OCI-LY1 (cell line): Measurements from ENCODE around the gene GNB1L.

ENCODE experiments used
- H2AFZ ChIP-seq: fragments of 200-600 bp; sonication (generic), shearing (Covaris generic); 2 replicates; pipeline ENCODE4 v1.6.0; 2014; ENCODE audit warnings: antibody characterized with exemption, mild to moderate bottlenecking, low read length
- H3F3A ChIP-seq: fragments of 200-600 bp; sonication (generic), shearing (Covaris generic); 2 replicates; pipeline ENCODE4 v1.6.0; 2014; ENCODE audit warnings: mild to moderate bottlenecking, antibody characterized with exemption, low read length, moderate library complexity; ENCODE audit not compliant: insufficient read depth
- H3K27ac ChIP-seq: fragments of 200-600 bp; sonication (generic); 2 replicates; pipeline ENCODE4 v1.5.1; 2014; ENCODE audit warnings: low read length, mixed run types, mild to moderate bottlenecking, low read depth; ENCODE audit not compliant: poor library complexity, severe bottlenecking
- H3K27me3 ChIP-seq: fragments of 200-600 bp; sonication (generic); 2 replicates; pipeline ENCODE4 v1.6.0; 2014; ENCODE audit warnings: antibody characterized with exemption, mild to moderate bottlenecking, low read length, moderate library complexity; ENCODE audit not compliant: insufficient read depth
- H3K36me3 ChIP-seq: fragments of 200-600 bp; sonication (generic); 2 replicates; pipeline ENCODE4 v1.6.1; 2014; ENCODE audit warnings: mild to moderate bottlenecking, antibody characterized with exemption, low read length, moderate library complexity, mixed read lengths; ENCODE audit not compliant: insufficient read depth
- H3K4me1 ChIP-seq: fragments of 200-600 bp; sonication (generic); 2 replicates; pipeline ENCODE4 v1.5.1; 2014; ENCODE audit warnings: mild to moderate bottlenecking, low read length, moderate library complexity; ENCODE audit not compliant: insufficient read depth, severe bottlenecking
- H3K4me2 ChIP-seq: fragments of 200-600 bp; sonication (generic), shearing (Covaris generic); 2 replicates; pipeline ENCODE4 v1.6.1; 2014; ENCODE audit warnings: low read length
- H3K4me3 ChIP-seq: fragments of 200-600 bp; sonication (generic); 2 replicates; pipeline ENCODE4 v1.5.1; 2014; ENCODE audit warnings: low read length, low read depth, mild to moderate bottlenecking, mixed read lengths; ENCODE audit not compliant: poor library complexity, severe bottlenecking
- H3K79me2 ChIP-seq: fragments of 200-600 bp; shearing (Covaris generic); 2 replicates; pipeline ENCODE4 v1.6.1; 2016; ENCODE audit warnings: mixed run types, low read length, mixed read lengths; ENCODE audit not compliant: insufficient read depth
- H3K9ac ChIP-seq: fragments of 200-600 bp; sonication (generic), shearing (Covaris generic); 2 replicates; pipeline ENCODE4 v1.6.1; 2014; ENCODE audit warnings: mild to moderate bottlenecking, low read length, mixed read lengths
- H3K9me2 ChIP-seq: fragments of 200-600 bp; sonication (generic), shearing (Covaris generic); 2 replicates; pipeline ENCODE4 v1.6.1; 2014; ENCODE audit warnings: low read depth, mild to moderate bottlenecking, low read length, mixed read lengths
- H3K9me3 ChIP-seq: fragments of 200-600 bp; shearing (Covaris generic); 2 replicates; pipeline ENCODE4 v1.6.1; 2014; ENCODE audit warnings: low read length, mixed read lengths
- H4K20me1 ChIP-seq: fragments of 200-600 bp; sonication (generic), shearing (Covaris generic); 2 replicates; pipeline ENCODE4 v1.6.0; 2016; ENCODE audit warnings: mild to moderate bottlenecking, low read length; ENCODE audit not compliant: insufficient read depth
- EZH2 ChIP-seq: fragments of 200-600 bp; sonication (generic), shearing (Covaris generic); IDR thresholded peaks from 2 replicates; pipeline ENCODE4 v1.8.0; 2017; ENCODE audit warnings: borderline replicate concordance, mixed run types, mild to moderate bottlenecking, antibody characterized with exemption, low read length, moderate library complexity, mixed read lengths
- TF ChIP-seq, protein P1 (sequence below): fragments of 200-600 bp; sonication (generic), shearing (Covaris generic); IDR thresholded peaks from 2 replicates; pipeline ENCODE4 v1.5.1; 2017; ENCODE audit warnings: mild to moderate bottlenecking, antibody characterized with exemption, low read length, moderate library complexity, mixed read lengths

The GNB1L gene

DNA sequence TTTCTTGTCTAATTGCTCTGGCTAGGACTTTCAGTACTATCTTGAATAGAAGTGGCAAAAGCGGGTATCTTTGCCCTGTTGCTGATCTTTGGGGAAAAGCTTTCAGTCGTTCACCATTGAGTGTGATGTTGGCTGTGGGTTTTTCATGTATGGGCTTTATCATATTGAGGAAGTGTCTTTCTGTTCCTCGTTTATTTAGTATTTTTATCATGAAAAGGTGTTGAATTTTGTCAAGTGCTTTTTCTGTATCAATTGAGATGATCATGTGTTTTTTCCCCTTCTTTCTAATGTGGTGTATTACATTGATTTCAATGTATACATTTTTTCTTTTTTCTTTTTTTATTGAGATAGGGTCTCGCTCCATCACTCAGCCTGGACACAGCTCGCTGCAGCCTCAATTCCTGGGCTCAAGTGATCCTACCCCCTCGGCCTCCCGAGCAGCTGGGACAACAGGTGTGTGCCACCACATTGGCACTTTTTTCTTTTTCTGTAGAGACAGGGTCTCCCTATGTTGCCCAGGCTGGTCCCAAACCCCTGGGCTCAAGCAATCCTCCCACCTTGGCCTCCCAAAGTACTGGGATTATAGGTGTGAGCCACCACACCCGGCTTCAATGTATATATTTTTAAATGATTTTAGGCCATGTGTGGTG lies 5.3 kb upstream of the GNB1L start:
- H3K4me1 ChIP-seq: peaks cover 10% of the 10 kb centered on the region
- TF ChIP-seq, protein P1, sequence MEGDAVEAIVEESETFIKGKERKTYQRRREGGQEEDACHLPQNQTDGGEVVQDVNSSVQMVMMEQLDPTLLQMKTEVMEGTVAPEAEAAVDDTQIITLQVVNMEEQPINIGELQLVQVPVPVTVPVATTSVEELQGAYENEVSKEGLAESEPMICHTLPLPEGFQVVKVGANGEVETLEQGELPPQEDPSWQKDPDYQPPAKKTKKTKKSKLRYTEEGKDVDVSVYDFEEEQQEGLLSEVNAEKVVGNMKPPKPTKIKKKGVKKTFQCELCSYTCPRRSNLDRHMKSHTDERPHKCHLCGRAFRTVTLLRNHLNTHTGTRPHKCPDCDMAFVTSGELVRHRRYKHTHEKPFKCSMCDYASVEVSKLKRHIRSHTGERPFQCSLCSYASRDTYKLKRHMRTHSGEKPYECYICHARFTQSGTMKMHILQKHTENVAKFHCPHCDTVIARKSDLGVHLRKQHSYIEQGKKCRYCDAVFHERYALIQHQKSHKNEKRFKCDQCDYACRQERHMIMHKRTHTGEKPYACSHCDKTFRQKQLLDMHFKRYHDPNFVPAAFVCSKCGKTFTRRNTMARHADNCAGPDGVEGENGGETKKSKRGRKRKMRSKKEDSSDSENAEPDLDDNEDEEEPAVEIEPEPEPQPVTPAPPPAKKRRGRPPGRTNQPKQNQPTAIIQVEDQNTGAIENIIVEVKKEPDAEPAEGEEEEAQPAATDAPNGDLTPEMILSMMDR: no peak
- no peak for TF ChIP-seq EZH2

DNA sequence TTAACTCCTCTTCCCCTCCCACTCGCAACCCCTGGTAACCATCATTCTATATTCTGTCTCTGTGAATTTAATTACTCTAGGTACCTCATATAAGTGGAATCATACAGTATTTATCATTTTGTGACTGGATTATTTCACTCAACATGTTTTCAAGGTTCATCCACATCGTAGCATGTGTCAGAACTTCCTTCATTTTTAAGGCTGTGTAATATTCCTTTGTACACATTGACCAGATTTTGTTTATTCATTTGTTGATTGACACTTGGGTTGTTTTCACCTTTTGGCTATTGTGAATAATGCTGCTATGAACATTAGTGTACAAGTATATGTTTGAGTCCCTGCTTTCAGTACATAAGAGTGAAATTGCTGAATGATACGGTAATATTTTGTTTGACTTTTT lies 2.7 kb upstream of the GNB1L start:
- no peaks in the 10 kb centered on the region for H3K9me3 ChIP-seq
- H3K27me3 ChIP-seq: no peaks in the 10 kb centered on the region
- H3K4me2 ChIP-seq: no peak overlapping the region
- H4K20me1 ChIP-seq: no peaks in the 10 kb centered on the region
- peaks cover 26% of the 10 kb centered on the region for H3K4me1 ChIP-seq
- no peak overlapping the region for H3K27ac ChIP-seq
- no peaks in the 10 kb centered on the region for H3F3A ChIP-seq
- H3K4me3 ChIP-seq: no peak overlapping the region
- peaks cover 23% of the 10 kb centered on the region for H3K36me3 ChIP-seq
- no peak overlapping the region for H2AFZ ChIP-seq
- TF ChIP-seq, protein P1: no peak
- no peak for TF ChIP-seq EZH2
- H3K9ac ChIP-seq: no peak overlapping the region
- no peaks in the 10 kb centered on the region for H3K9me2 ChIP-seq
- H3K79me2 ChIP-seq: peaks cover 18% of the 10 kb centered on the region

More for the DNA sequence above, 5.3 kb upstream of the GNB1L start:
- no peaks in the 10 kb centered on the region for H3K9me3 ChIP-seq
- H4K20me1 ChIP-seq: no peaks in the 10 kb centered on the region
- H3K27ac ChIP-seq: no peak overlapping the region
- no peak overlapping the region for H3K9ac ChIP-seq
- peaks cover 5% of the 10 kb centered on the region; the same call in 1 of the 2 replicates for H3K79me2 ChIP-seq
- H3K4me3 ChIP-seq: no peak overlapping the region
- H3K36me3 ChIP-seq: peaks cover 20% of the 10 kb centered on the region
- H2AFZ ChIP-seq: no peak overlapping the region
- H3K27me3 ChIP-seq: no peaks in the 10 kb centered on the region
- H3F3A ChIP-seq: no peaks in the 10 kb centered on the region
- H3K4me2 ChIP-seq: no peak overlapping the region
- no peaks in the 10 kb centered on the region for H3K9me2 ChIP-seq

- Histone ChIP-seq H3K4me2 (peak overlapping the region; percentile 96), H3K9ac (peak overlapping the region; percentile 95), H3K27ac (peak overlapping the region; percentile 90), H4K20me1 (no peaks in the 10 kb centered on the region), H2AFZ (no peak overlapping the region), H3K9me2 (no peaks in the 10 kb centered on the region), H3K9me3 (no peaks in the 10 kb centered on the region), H3K36me3 (peaks cover 33% of the 10 kb centered on the region), H3F3A (no peaks in the 10 kb centered on the region), H3K27me3 (no peaks in the 10 kb centered on the region), H3K4me3 (peak overlapping the region; percentile 90), H3K4me1 (peaks cover 26% of the 10 kb centered on the region), H3K79me2 (peaks cover 18% of the 10 kb centered on the region)
- TF ChIP-seq EZH2: no peak
- TF ChIP-seq, protein P1: no peak
Observed at GRCh38 chr22:19855504-19856409, 1.1 kb upstream of the GNB1L start.
